GM12878 (cell line): ENCODE measurements around the gene WWOX.

Source experiments
- CHD4 ChIP-seq: fragments of 200-600 bp; sonication (generic); IDR thresholded peaks from 2 replicates; pipeline ENCODE4 v1.6.1; 2016; ENCODE audit warnings: mild to moderate bottlenecking
- CTCF ChIP-seq, 3 experiments: IDR thresholded peaks in 2 of 3; conservative IDR thresholded peaks in 1 of 3; 2 replicates each; pipeline ENCODE4 v1.5.1; 2011; ENCODE audit warnings: low read depth in 3 of 3, low read length in 3 of 3, mild to moderate bottlenecking in 3 of 3, control low read depth in 2 of 3, moderate library complexity in 2 of 3, inconsistent platforms in 1 of 3, mixed read lengths in 1 of 3; ENCODE audit not compliant: control insufficient read depth in 2 of 3, insufficient read depth in 1 of 3; ENCODE audit errors: extremely low read depth in 1 of 3
- EZH2 ChIP-seq: IDR thresholded peaks from 2 replicates; pipeline ENCODE4 v1.6.1; 2012; ENCODE audit warnings: low read depth, mild to moderate bottlenecking, control low read depth, inconsistent platforms, low read length, borderline replicate concordance; ENCODE audit not compliant: control insufficient read depth
- FOS ChIP-seq: IDR thresholded peaks from 3 replicates; pipeline ENCODE4 v1.6.1; 2011; ENCODE audit warnings: borderline replicate concordance; ENCODE audit not compliant: insufficient read length; ENCODE audit errors: extremely low read depth
- MXI1 ChIP-seq: fragments of 150-350 bp; IDR thresholded peaks from 2 replicates; pipeline ENCODE4 v1.6.1; 2011; ENCODE audit warnings: low read depth, mild to moderate bottlenecking, inconsistent platforms, low read length, improper control_type of control experiment
- RAD51 ChIP-seq: fragments of 450-650 bp; IDR thresholded peaks from 2 replicates; pipeline ENCODE4 v1.6.1; 2016; ENCODE audit warnings: moderate library complexity, mild to moderate bottlenecking, inconsistent platforms
- TF ChIP-seq, protein P1 (sequence below): fragments of 450-650 bp; conservative IDR thresholded peaks from 2 replicates; pipeline ENCODE4 v1.6.1; 2017; ENCODE audit warnings: mild to moderate bottlenecking, moderate library complexity
- TF ChIP-seq, protein P2 (sequence below): fragments of 450-650 bp; IDR thresholded peaks from 2 replicates; pipeline ENCODE4 v1.6.1; 2017; ENCODE audit warnings: antibody characterized with exemption, mild to moderate bottlenecking, moderate library complexity

GRCh38 chr16:78458588-78458987, 359.1 kb downstream of the WWOX start:
- TF ChIP-seq, protein P1, sequence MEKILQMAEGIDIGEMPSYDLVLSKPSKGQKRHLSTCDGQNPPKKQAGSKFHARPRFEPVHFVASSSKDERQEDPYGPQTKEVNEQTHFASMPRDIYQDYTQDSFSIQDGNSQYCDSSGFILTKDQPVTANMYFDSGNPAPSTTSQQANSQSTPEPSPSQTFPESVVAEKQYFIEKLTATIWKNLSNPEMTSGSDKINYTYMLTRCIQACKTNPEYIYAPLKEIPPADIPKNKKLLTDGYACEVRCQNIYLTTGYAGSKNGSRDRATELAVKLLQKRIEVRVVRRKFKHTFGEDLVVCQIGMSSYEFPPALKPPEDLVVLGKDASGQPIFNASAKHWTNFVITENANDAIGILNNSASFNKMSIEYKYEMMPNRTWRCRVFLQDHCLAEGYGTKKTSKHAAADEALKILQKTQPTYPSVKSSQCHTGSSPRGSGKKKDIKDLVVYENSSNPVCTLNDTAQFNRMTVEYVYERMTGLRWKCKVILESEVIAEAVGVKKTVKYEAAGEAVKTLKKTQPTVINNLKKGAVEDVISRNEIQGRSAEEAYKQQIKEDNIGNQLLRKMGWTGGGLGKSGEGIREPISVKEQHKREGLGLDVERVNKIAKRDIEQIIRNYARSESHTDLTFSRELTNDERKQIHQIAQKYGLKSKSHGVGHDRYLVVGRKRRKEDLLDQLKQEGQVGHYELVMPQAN: no peak
- TF ChIP-seq, protein P2, sequence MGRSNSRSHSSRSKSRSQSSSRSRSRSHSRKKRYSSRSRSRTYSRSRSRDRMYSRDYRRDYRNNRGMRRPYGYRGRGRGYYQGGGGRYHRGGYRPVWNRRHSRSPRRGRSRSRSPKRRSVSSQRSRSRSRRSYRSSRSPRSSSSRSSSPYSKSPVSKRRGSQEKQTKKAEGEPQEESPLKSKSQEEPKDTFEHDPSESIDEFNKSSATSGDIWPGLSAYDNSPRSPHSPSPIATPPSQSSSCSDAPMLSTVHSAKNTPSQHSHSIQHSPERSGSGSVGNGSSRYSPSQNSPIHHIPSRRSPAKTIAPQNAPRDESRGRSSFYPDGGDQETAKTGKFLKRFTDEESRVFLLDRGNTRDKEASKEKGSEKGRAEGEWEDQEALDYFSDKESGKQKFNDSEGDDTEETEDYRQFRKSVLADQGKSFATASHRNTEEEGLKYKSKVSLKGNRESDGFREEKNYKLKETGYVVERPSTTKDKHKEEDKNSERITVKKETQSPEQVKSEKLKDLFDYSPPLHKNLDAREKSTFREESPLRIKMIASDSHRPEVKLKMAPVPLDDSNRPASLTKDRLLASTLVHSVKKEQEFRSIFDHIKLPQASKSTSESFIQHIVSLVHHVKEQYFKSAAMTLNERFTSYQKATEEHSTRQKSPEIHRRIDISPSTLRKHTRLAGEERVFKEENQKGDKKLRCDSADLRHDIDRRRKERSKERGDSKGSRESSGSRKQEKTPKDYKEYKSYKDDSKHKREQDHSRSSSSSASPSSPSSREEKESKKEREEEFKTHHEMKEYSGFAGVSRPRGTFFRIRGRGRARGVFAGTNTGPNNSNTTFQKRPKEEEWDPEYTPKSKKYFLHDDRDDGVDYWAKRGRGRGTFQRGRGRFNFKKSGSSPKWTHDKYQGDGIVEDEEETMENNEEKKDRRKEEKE: no peak
- TF ChIP-seq CHD4 (no peak), FOS (no peak), EZH2 (no peak), CTCF (IDR thresholded peaks at IDR 0.05 in 2 of 3, conservative IDR thresholded peaks at IDR 0.05 in 1 of 3; ENCODE audit: control insufficient read depth in 2 of 3, extremely low read depth in 1 of 3, insufficient read depth in 1 of 3, low read depth in 3 of 3, low read length in 3 of 3) (no peak), MXI1 (no peak), RAD51 (no peak)
